Measurements from ENCODE around the gene POLD3. TPM values are rescaled to one million over a fixed set of nuclear protein-coding genes. Genes with fewer than 3 reads are reported as not detected.

The POLD3 gene
- total RNA-seq, 1 experiment from 2014 or later, result 28.4 TPM

DNA sequence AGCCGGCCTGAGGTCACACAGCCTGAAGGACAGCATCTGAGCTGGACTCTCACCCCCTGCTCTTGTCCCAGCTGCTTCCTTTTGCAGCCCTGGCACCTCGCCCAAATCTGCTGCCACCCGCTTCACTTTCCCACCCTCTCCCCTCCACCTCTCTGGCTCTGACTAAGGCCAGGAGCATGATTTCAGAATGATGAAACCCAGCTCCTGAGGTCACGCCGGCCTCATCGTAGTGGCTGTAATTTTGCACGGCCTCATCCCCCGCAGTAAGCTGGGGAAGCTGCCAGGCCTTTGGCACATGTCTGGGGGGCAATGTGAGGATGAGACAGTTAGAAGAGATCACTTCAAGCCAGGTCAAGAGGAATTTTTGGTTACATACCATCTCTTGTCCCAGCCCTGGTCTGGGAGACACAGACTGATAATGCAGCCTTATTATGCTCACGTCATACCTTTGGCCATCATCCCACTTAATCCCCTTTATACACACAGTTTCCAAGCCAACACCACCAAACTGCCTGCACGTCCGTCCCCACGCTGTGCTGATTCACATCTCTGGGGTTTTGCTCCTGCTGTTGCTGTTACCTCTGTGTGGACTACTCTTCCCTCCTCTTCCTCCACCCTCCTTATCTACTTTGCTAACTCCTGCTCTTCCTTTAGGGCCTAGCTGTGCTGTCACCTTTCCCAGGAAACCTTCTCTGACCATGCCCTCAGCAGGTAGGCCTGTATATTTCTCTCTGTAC is 80.7 kb downstream of the POLD3 start:
- peak; percentile 61 for ATAC-seq
- CTCF ChIA-PET, result no interaction called here
- no TSS peak for BruUV-seq (replicated peaks)

DNA sequence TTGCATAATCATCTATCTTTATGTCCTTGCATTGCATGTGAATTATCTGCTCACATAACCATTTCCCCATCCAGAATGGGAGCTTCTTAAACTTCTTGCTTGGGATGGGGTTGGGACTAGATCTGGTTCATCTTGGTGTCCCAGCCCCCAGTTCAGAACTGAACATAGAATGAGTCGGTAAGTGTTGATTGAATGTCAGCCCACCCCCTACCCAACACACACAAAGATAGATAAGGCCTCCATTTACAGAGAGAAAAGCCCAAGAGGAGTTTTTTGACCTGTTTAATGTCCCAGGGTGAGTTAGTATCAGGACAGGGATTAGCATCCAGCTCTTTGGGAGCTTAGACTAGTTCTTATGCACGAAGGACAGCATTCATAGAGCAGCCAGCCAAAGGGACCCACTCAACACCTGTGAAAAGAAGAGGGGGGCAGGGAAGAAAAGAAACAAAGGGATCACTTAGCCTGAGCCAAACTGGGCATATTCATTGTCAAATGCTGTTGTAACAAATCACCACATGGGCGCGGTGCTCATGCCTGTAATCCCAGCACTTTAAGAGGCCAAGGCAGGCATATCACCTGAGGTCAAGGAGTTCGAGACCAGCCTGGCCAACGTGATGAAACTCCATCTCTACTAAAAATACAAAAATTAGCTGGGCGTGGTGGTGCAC is 81.4 kb downstream of the POLD3 start:
- Histone ChIP-seq H2AFZ (ENCODE audit: low read length) (peak overlapping the region; percentile 17; the same call in 1 of the 2 replicates), H3F3A (ENCODE audit: low read length, unreplicated experiment) (peaks cover 14% of the 10 kb centered on the region), H4K20me1 (ENCODE audit: low read length) (no peaks in the 10 kb centered on the region), H3K9me2 (replicated peaks; ENCODE audit: low read length) (no peaks in the 10 kb centered on the region), H3K27ac (ENCODE audit: low read length) (peak overlapping the region; percentile 94), H3K27me3 (ENCODE audit: low read length) (no peaks in the 10 kb centered on the region), H3K9ac (ENCODE audit: low read length) (peak overlapping the region; percentile 80), H3K36me3 (ENCODE audit: low read depth, low read length) (no peaks in the 10 kb centered on the region), H3K4me3 (ENCODE audit: low read length) (peak overlapping the region; percentile 1; the same call in 1 of the 2 replicates), H3K9me3 (ENCODE audit: low read length) (no peaks in the 10 kb centered on the region), H3K4me1 (ENCODE audit: insufficient read depth, low read length) (peaks cover 30% of the 10 kb centered on the region), H3K4me2 (ENCODE audit: low read length) (peak overlapping the region; percentile 62), H3K79me2 (ENCODE audit: low read length) (no peaks in the 10 kb centered on the region)
- POLR2A ChIA-PET (ENCODE audit: unreplicated experiment), result no interaction called here
- BruUV-seq (replicated peaks), result no TSS peak
- ATAC-seq, result no peak; the same call in 1 of the 2 replicates
- intact Hi-C loops (cut with micrococcal nuclease), result no loop called here
- CTCF ChIA-PET, result no interaction called here
- TF ChIP-seq CTCF (conservative IDR thresholded peaks at IDR 0.05; ENCODE audit: low read depth, low read length) (no peak), EZH2 (IDR thresholded peaks at IDR 0.05; ENCODE audit: low read length, unreplicated experiment) (no peak), EZH2phosphoT487 (IDR thresholded peaks at IDR 0.05; ENCODE audit: borderline replicate concordance, low read length) (no peak)
- DNase-seq, result no peak

More for the DNA sequence above, 80.7 kb downstream of the POLD3 start:
- TF ChIP-seq EZH2 (IDR thresholded peaks at IDR 0.05; ENCODE audit: low read length, unreplicated experiment), result no peak
- TF ChIP-seq CTCF (conservative IDR thresholded peaks at IDR 0.05; ENCODE audit: low read depth, low read length), result no peak
- TF ChIP-seq EZH2phosphoT487 (IDR thresholded peaks at IDR 0.05; ENCODE audit: borderline replicate concordance, low read length), result no peak
- H4K20me1 ChIP-seq (ENCODE audit: low read length), result no peaks in the 10 kb centered on the region
- H3K4me2 ChIP-seq (ENCODE audit: low read length), result peak overlapping the region; percentile 62
- peak; percentile 94 for DNase-seq
- H2AFZ ChIP-seq (ENCODE audit: low read length), result peak overlapping the region; percentile 66
- peak overlapping the region; percentile 94 for H3K27ac ChIP-seq (ENCODE audit: low read length)
- peaks cover 30% of the 10 kb centered on the region for H3K4me1 ChIP-seq (ENCODE audit: insufficient read depth, low read length)
- peaks cover 14% of the 10 kb centered on the region for H3F3A ChIP-seq (ENCODE audit: low read length, unreplicated experiment)
- peak overlapping the region; percentile 1; the same call in 1 of the 2 replicates for H3K4me3 ChIP-seq (ENCODE audit: low read length)
- POLR2A ChIA-PET (ENCODE audit: unreplicated experiment), result interaction anchor here (0.5 kb wide), 1 partner anchor 19 kb away, joined by 3 read pairs; no protein-coding TSS in a partner anchor
- no peaks in the 10 kb centered on the region for H3K79me2 ChIP-seq (ENCODE audit: low read length)
- no peaks in the 10 kb centered on the region for H3K9me2 ChIP-seq (replicated peaks; ENCODE audit: low read length)
- peak overlapping the region; percentile 80 for H3K9ac ChIP-seq (ENCODE audit: low read length)
- H3K9me3 ChIP-seq (ENCODE audit: low read length), result no peaks in the 10 kb centered on the region
- H3K36me3 ChIP-seq (ENCODE audit: low read depth, low read length), result no peaks in the 10 kb centered on the region
- intact Hi-C loops (cut with micrococcal nuclease), result no loop called here
- no peaks in the 10 kb centered on the region for H3K27me3 ChIP-seq (ENCODE audit: low read length)

Measured in PC-3 (cell line).